MM.1S (cell line): ENCODE data around the gene GM2A.

Experiments used
- DNase-seq: peaks from one replicate; pipeline ENCODE4 v3.0.0-alpha.2; 2015
- H2AFZ ChIP-seq: fragments of 300-600 bp; sonication (generic); 2 replicates; pipeline ENCODE4 v1.6.0; 2016; ENCODE audit warnings: antibody characterized with exemption, low read length
- H3F3A ChIP-seq: fragments of 300-600 bp; sonication (generic); 2 replicates; pipeline ENCODE4 v1.6.1; 2016; ENCODE audit warnings: mild to moderate bottlenecking, antibody characterized with exemption, low read length, moderate library complexity, mixed read lengths; ENCODE audit not compliant: insufficient read depth
- H3K27ac ChIP-seq: fragments of 300-600 bp; sonication (generic); 2 replicates; pipeline ENCODE4 v1.5.1; 2016; ENCODE audit warnings: mild to moderate bottlenecking, low read length
- H3K27me3 ChIP-seq: fragments of 300-600 bp; sonication (generic); replicated peaks from 2 replicates; pipeline ENCODE4 v1.6.0; 2016; ENCODE audit warnings: low read length; ENCODE audit not compliant: insufficient read depth
- H3K36me3 ChIP-seq: fragments of 300-600 bp; sonication (generic); replicated peaks from 2 replicates; pipeline ENCODE4 v1.6.1; 2016; ENCODE audit warnings: mild to moderate bottlenecking, low read length, mixed read lengths; ENCODE audit not compliant: insufficient read depth
- H3K4me1 ChIP-seq: fragments of 300-600 bp; sonication (generic); 2 replicates; pipeline ENCODE4 v1.6.1; 2016; ENCODE audit warnings: low read length, mixed read lengths
- H3K4me2 ChIP-seq: fragments of 300-600 bp; sonication (generic); 2 replicates; pipeline ENCODE4 v1.6.0; 2016; ENCODE audit warnings: low read depth, low read length
- H3K4me3 ChIP-seq: fragments of 300-600 bp; sonication (generic); 2 replicates; pipeline ENCODE4 v1.5.1; 2016; ENCODE audit warnings: low read length, mixed read lengths
- H3K79me2 ChIP-seq: fragments of 300-600 bp; sonication (generic); 2 replicates; pipeline ENCODE4 v1.6.1; 2016; ENCODE audit warnings: mixed run types, low read length, mixed read lengths
- H3K9ac ChIP-seq: fragments of 300-600 bp; sonication (generic); 2 replicates; pipeline ENCODE4 v1.6.1; 2016; ENCODE audit warnings: low read length, mixed read lengths
- H3K9me2 ChIP-seq: fragments of 300-600 bp; sonication (generic); replicated peaks from 2 replicates; pipeline ENCODE4 v1.6.1; 2016; ENCODE audit warnings: mild to moderate bottlenecking, low read length, mixed read lengths; ENCODE audit not compliant: insufficient read depth
- H3K9me3 ChIP-seq: fragments of 300-600 bp; sonication (generic); replicated peaks from 2 replicates; pipeline ENCODE4 v1.6.1; 2016; ENCODE audit warnings: mild to moderate bottlenecking, low read length, mixed read lengths; ENCODE audit not compliant: insufficient read depth
- H4K20me1 ChIP-seq: fragments of 300-600 bp; sonication (generic); 2 replicates; pipeline ENCODE4 v1.6.1; 2016; ENCODE audit warnings: mild to moderate bottlenecking, low read length, moderate library complexity, mixed read lengths; ENCODE audit not compliant: insufficient read depth
- EZH2 ChIP-seq: fragments of 300-600 bp; sonication (generic); optimal IDR thresholded peaks from 2 replicates; pipeline ENCODE3; 2017; ENCODE audit warnings: low read depth, mild to moderate bottlenecking, antibody characterized with exemption, low read length, mixed read lengths
- EZH2phosphoT487 ChIP-seq: fragments of 300-600 bp; sonication (generic); IDR thresholded peaks from 2 replicates; pipeline ENCODE4 v1.6.1; 2018; ENCODE audit warnings: antibody characterized with exemption, low read length
- TF ChIP-seq, protein P1 (sequence below): fragments of 300-600 bp; sonication (generic); IDR thresholded peaks from 2 replicates; pipeline ENCODE4 v1.5.1; 2016; ENCODE audit warnings: antibody characterized with exemption, low read length, mixed read lengths

Gene GM2A

DNA sequence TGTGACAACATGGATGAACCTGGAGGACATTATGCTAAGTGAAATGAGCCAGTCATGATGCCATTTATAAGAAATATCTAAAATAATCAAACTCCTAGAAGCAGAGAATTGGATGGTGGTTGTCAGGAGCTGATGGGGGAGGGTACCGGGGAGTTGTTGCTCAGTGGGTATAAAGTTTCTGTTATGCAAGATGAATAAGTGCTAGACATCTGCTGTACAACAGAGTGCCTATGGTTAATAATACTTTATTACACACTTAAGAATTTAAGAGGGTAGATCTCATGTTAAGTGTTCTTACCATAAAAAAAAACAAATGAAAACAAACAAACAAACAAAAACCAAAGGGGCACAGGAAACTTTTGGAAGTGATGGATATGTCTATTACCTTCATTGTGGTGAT is 16.1 kb upstream of the GM2A start:
- Histone ChIP-seq H3K36me3 (no peaks in the 10 kb centered on the region), H3K27me3 (no peaks in the 10 kb centered on the region), H4K20me1 (no peaks in the 10 kb centered on the region), H3K27ac (no peak overlapping the region), H3F3A (peaks cover 36% of the 10 kb centered on the region), H3K9me3 (no peaks in the 10 kb centered on the region), H3K9me2 (no peaks in the 10 kb centered on the region), H3K4me1 (peaks cover 40% of the 10 kb centered on the region), H3K4me2 (no peak overlapping the region), H3K4me3 (no peak overlapping the region), H2AFZ (no peak overlapping the region), H3K79me2 (no peaks in the 10 kb centered on the region), H3K9ac (no peak overlapping the region)
- TF ChIP-seq EZH2phosphoT487 (no peak), EZH2 (no peak)
- TF ChIP-seq, protein P1, sequence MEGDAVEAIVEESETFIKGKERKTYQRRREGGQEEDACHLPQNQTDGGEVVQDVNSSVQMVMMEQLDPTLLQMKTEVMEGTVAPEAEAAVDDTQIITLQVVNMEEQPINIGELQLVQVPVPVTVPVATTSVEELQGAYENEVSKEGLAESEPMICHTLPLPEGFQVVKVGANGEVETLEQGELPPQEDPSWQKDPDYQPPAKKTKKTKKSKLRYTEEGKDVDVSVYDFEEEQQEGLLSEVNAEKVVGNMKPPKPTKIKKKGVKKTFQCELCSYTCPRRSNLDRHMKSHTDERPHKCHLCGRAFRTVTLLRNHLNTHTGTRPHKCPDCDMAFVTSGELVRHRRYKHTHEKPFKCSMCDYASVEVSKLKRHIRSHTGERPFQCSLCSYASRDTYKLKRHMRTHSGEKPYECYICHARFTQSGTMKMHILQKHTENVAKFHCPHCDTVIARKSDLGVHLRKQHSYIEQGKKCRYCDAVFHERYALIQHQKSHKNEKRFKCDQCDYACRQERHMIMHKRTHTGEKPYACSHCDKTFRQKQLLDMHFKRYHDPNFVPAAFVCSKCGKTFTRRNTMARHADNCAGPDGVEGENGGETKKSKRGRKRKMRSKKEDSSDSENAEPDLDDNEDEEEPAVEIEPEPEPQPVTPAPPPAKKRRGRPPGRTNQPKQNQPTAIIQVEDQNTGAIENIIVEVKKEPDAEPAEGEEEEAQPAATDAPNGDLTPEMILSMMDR: no peak
- DNase-seq: no peak

DNA sequence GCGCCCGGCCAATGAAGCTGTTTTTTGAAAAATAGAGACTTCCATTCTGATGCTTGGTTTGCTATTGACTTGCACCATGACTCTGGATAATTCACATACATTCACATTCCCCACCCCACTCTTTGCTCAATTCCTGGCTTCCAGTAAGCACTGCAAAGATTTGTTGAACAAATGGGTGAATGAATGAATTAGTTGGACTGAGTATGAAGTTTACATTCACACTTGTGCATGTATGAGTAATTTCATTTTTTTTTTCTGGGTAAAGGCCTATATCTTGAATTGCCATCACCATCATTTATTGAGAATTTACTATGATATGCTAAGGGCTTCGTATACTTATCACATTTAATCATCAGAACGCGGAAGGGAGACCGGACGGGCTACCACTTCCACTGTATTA is 15.3 kb upstream of the GM2A start:
- Histone ChIP-seq H3K79me2 (no peaks in the 10 kb centered on the region), H4K20me1 (no peaks in the 10 kb centered on the region), H2AFZ (peak overlapping the region; percentile 76), H3K4me1 (peaks cover 33% of the 10 kb centered on the region), H3K4me3 (peak overlapping the region; percentile 65), H3F3A (peaks cover 36% of the 10 kb centered on the region), H3K9me2 (no peaks in the 10 kb centered on the region), H3K36me3 (no peaks in the 10 kb centered on the region), H3K9me3 (no peaks in the 10 kb centered on the region), H3K27ac (peak overlapping the region; percentile 60; the same call in 1 of the 2 replicates), H3K4me2 (peak overlapping the region; percentile 92), H3K27me3 (no peaks in the 10 kb centered on the region), H3K9ac (peak overlapping the region; percentile 41)
- no peak for DNase-seq
- TF ChIP-seq, protein P1: no peak
- TF ChIP-seq EZH2phosphoT487 (no peak), EZH2 (no peak)

DNA sequence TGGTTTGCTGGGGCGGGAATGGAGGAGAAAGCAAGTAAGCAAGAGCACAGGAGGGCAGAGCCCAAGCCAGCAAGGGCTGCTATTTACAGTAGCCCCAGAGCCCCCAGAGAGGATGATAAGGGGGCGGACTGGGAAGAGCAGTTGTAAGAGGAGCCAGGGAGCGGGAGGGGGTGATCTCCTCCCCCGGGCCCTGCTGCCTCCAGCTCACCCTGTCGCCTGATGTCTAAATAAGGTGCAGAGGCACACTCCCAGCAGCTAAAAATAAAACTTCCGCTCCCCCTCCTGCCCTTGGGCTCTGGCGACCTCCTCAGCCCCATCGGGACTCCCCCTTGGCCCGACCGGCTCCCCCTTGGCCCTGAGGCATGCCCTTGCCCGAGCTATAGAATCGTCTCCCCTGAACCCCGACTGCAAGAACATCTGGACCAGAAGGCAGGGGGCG is 14.7 kb upstream of the GM2A start:
- peak overlapping the region; percentile 92 for H3K4me2 ChIP-seq
- no peaks in the 10 kb centered on the region for H3K79me2 ChIP-seq
- peak overlapping the region; percentile 76 for H2AFZ ChIP-seq
- peaks cover 30% of the 10 kb centered on the region for H3F3A ChIP-seq
- H3K27me3 ChIP-seq: no peaks in the 10 kb centered on the region
- H3K9me2 ChIP-seq: no peaks in the 10 kb centered on the region
- peaks cover 27% of the 10 kb centered on the region for H3K4me1 ChIP-seq
- no peaks in the 10 kb centered on the region for H3K36me3 ChIP-seq
- no peaks in the 10 kb centered on the region for H3K9me3 ChIP-seq
- no peaks in the 10 kb centered on the region for H4K20me1 ChIP-seq
- H3K27ac ChIP-seq: peak overlapping the region; percentile 60; the same call in 1 of the 2 replicates
- peak overlapping the region; percentile 65 for H3K4me3 ChIP-seq
- peak overlapping the region; percentile 41 for H3K9ac ChIP-seq
- TF ChIP-seq EZH2phosphoT487 (no peak), EZH2 (no peak)
- TF ChIP-seq, protein P1: 0 out of 2 replicates have a peak, but pooled peaks have one; percentile 9
- peak; percentile 73 for DNase-seq
